H9 (cell line): ENCODE measurements around the gene SP6. TPM values are rescaled to one million over a fixed set of nuclear protein-coding genes. Genes with fewer than 3 reads are reported as not detected.
A peak's percentile ranks its signal among the peaks of the same experiment; 100 is the strongest.

ENCODE experiments used
- DNase-seq: peaks from one replicate; pipeline ENCODE4 v3.0.0-alpha.2; 2017
- H2AFZ ChIP-seq: one replicate; pipeline ENCODE4 v1.6.1; 2013; ENCODE audit warnings: mild to moderate bottlenecking, low read length, control low read depth, moderate library complexity
- H2AK5ac ChIP-seq: 2 replicates; pipeline ENCODE4 v1.6.1; 2013; ENCODE audit warnings: low read length, control low read depth, mixed read lengths; ENCODE audit not compliant: insufficient read length
- H2BK120ac ChIP-seq: one replicate; pipeline ENCODE4 v1.6.1; 2013; ENCODE audit warnings: low read depth, mild to moderate bottlenecking, low read length, control low read depth, inconsistent platforms; ENCODE audit not compliant: poor library complexity, severe bottlenecking
- H2BK12ac ChIP-seq: 2 replicates; pipeline ENCODE4 v1.6.1; 2013; ENCODE audit warnings: low read length, control low read depth, mixed read lengths, low read depth; ENCODE audit not compliant: insufficient read length
- H2BK15ac ChIP-seq: 2 replicates; pipeline ENCODE4 v1.6.1; 2013; ENCODE audit warnings: low read depth, low read length, control low read depth
- H2BK20ac ChIP-seq: one replicate; pipeline ENCODE4 v1.6.1; 2013; ENCODE audit warnings: low read depth, mild to moderate bottlenecking, low read length, control low read depth, inconsistent platforms; ENCODE audit not compliant: poor library complexity, severe bottlenecking
- H2BK5ac ChIP-seq: 2 replicates; pipeline ENCODE4 v1.6.1; 2013; ENCODE audit warnings: low read length, control low read depth, mixed read lengths; ENCODE audit not compliant: insufficient read length
- H3K14ac ChIP-seq: 2 replicates; pipeline ENCODE4 v1.6.1; 2013; ENCODE audit warnings: low read length, control low read depth; ENCODE audit not compliant: insufficient read depth
- H3K18ac ChIP-seq: 2 replicates; pipeline ENCODE4 v1.6.1; 2013; ENCODE audit warnings: low read depth, mild to moderate bottlenecking, mixed read lengths, low read length, control low read depth; ENCODE audit not compliant: insufficient read length
- H3K23ac ChIP-seq: 2 replicates; pipeline ENCODE4 v1.6.1; 2013; ENCODE audit warnings: low read length, control low read depth, mixed read lengths, low read depth; ENCODE audit not compliant: insufficient read length
- H3K23me2 ChIP-seq: 2 replicates; pipeline ENCODE4 v1.6.1; 2013; ENCODE audit warnings: low read depth, mild to moderate bottlenecking, mixed read lengths, low read length, control low read depth; ENCODE audit not compliant: insufficient read length, poor library complexity, severe bottlenecking
- H3K27ac ChIP-seq: 2 replicates; pipeline ENCODE4 v1.5.1; 2013; ENCODE audit warnings: low read length, control low read depth, mixed read lengths, low read depth; ENCODE audit not compliant: insufficient read length
- H3K27me3 ChIP-seq: 2 replicates; pipeline ENCODE4 v1.6.1; 2013; ENCODE audit warnings: low read length, control low read depth, inconsistent platforms; ENCODE audit not compliant: insufficient read depth
- H3K4ac ChIP-seq: 2 replicates; pipeline ENCODE4 v1.6.1; 2013; ENCODE audit warnings: low read depth, mild to moderate bottlenecking, control low read depth, inconsistent platforms, low read length, moderate library complexity
- H3K4me1 ChIP-seq: 2 replicates; pipeline ENCODE4 v1.6.1; 2013; ENCODE audit warnings: low read length, control low read depth, inconsistent platforms; ENCODE audit not compliant: insufficient read depth
- H3K4me2 ChIP-seq: 2 replicates; pipeline ENCODE4 v1.6.1; 2013; ENCODE audit warnings: low read length, control low read depth, mixed read lengths; ENCODE audit not compliant: insufficient read length, insufficient read depth
- H3K56ac ChIP-seq: 2 replicates; pipeline ENCODE4 v1.6.1; 2013; ENCODE audit warnings: low read depth, mild to moderate bottlenecking, mixed read lengths, low read length, control low read depth; ENCODE audit not compliant: insufficient read length
- H3K79me1 ChIP-seq: 2 replicates; pipeline ENCODE4 v1.6.1; 2013; ENCODE audit warnings: low read depth, mild to moderate bottlenecking, moderate library complexity, low read length, control low read depth, inconsistent platforms; ENCODE audit not compliant: insufficient read depth, poor library complexity, severe bottlenecking
- H3K79me2 ChIP-seq: 2 replicates; pipeline ENCODE4 v1.6.1; 2013; ENCODE audit warnings: low read length, control low read depth, inconsistent platforms; ENCODE audit not compliant: insufficient read depth
- H3K9ac ChIP-seq: 2 replicates; pipeline ENCODE4 v1.6.1; 2013; ENCODE audit warnings: low read length, control low read depth, mixed read lengths; ENCODE audit not compliant: insufficient read length; ENCODE audit errors: extremely low read depth
- H3K9me3 ChIP-seq: one replicate; pipeline ENCODE4 v1.6.1; 2013; ENCODE audit warnings: low read depth, low read length, inconsistent platforms; ENCODE audit not compliant: control insufficient read depth
- H3T11ph ChIP-seq: one replicate; pipeline ENCODE4 v1.6.1; 2013; ENCODE audit warnings: mild to moderate bottlenecking, low read length, control low read depth, inconsistent platforms
- H4K20me1 ChIP-seq: one replicate; pipeline ENCODE4 v1.6.1; 2013; ENCODE audit not compliant: control insufficient read depth, insufficient read length, insufficient read depth
- H4K5ac ChIP-seq: 2 replicates; pipeline ENCODE4 v1.6.1; 2013; ENCODE audit warnings: low read depth, mild to moderate bottlenecking, mixed read lengths, low read length, control low read depth; ENCODE audit not compliant: insufficient read length
- H4K8ac ChIP-seq: replicated peaks from 2 replicates; pipeline ENCODE4 v1.6.1; 2013; ENCODE audit warnings: low read length, control low read depth, mixed read lengths, low read depth; ENCODE audit not compliant: insufficient read length
- H4K91ac ChIP-seq: 2 replicates; pipeline ENCODE4 v1.6.1; 2013; ENCODE audit warnings: low read depth, mild to moderate bottlenecking, moderate library complexity, mixed read lengths, low read length, control low read depth; ENCODE audit not compliant: insufficient read length
- H3K27ac Mint-ChIP-seq, 3 experiments: 2 replicates in 2 of 3; 3 replicates in 1 of 3; pipeline ENCODE4 v1.8.0; 2020 to 2021; ENCODE audit warnings: mixed read lengths in 3 of 3, mild to moderate bottlenecking in 1 of 3, moderate library complexity in 1 of 3
- H3K27me3 Mint-ChIP-seq: 2 replicates; pipeline ENCODE4 v1.8.0; 2021; ENCODE audit warnings: low read depth, mild to moderate bottlenecking, moderate library complexity, mixed read lengths
- H3K36me3 Mint-ChIP-seq, 3 experiments: 2 replicates in 2 of 3; 3 replicates in 1 of 3; pipeline ENCODE4 v1.8.0; 2020 to 2021; ENCODE audit warnings: low read depth in 3 of 3, mixed read lengths in 3 of 3; ENCODE audit not compliant: insufficient read depth in 1 of 3
- H3K4me1 Mint-ChIP-seq, 2 experiments: 2 replicates each; pipeline ENCODE4 v1.8.0; 2020; ENCODE audit warnings: mixed read lengths in 2 of 2
- H3K4me3 Mint-ChIP-seq, 2 experiments: 2 replicates in 1 of 2; 3 replicates in 1 of 2; pipeline ENCODE4 v1.8.0; 2020 to 2021; ENCODE audit warnings: mild to moderate bottlenecking in 2 of 2, mixed read lengths in 2 of 2, moderate library complexity in 1 of 2
- H3K9me3 Mint-ChIP-seq, 2 experiments: 2 replicates in 1 of 2; 3 replicates in 1 of 2; pipeline ENCODE4 v1.8.0; 2020; ENCODE audit warnings: mild to moderate bottlenecking in 2 of 2, mixed read lengths in 2 of 2, moderate library complexity in 1 of 2
- CTCF ChIP-seq: fragments of 200-600 bp; sonication (generic); conservative IDR thresholded peaks from 3 replicates; pipeline ENCODE4 v1.8.0; 2021; ENCODE audit warnings: antibody characterized with exemption, mild to moderate bottlenecking
- WGBS: extraction: QIAGEN DNeasy Blood & Tissue Kit; methylation state at CpG from one replicate; pipeline ENCODE4 v1.1.7; 2013; ENCODE audit warnings: missing lambda C conversion rate, low lambda C conversion rate, mixed read lengths; ENCODE audit not compliant: insufficient read length; ENCODE audit errors: extremely low coverage; 5-methylcytosine and 5-hydroxymethylcytosine counted together
- total RNA-seq: library from RNA; stranded (reverse); gene quantifications from 2 replicates; pipeline ENCODE4 v1.2.1, GENCODE V29; 2021

Gene SP6
- total RNA-seq, 1 experiment from 2014 or later: 0.90 TPM

- H4K5ac ChIP-seq: no peak overlapping the region
- H3T11ph ChIP-seq: no peak overlapping the region
- Mint-ChIP-seq H3K4me3 (peak overlapping the region; percentile 86 to 95), H3K4me1 (peaks cover 8 to 14% of the 10 kb centered on the region in 2 experiments), H3K27me3 (peaks cover 2% of the 10 kb centered on the region; the same call in 1 of the 2 replicates), H3K27ac (peak overlapping the region in 1 of 3 experiments; percentile 19; a peak in 1 of 7 replicates), H3K36me3 (peaks cover 23 to 35% (median 32%) of the 10 kb centered on the region in 3 experiments), H3K9me3 (no peaks in the 10 kb centered on the region; a peak in 1 of 5 replicates)
- H3K4me1 ChIP-seq: no peaks in the 10 kb centered on the region
- no peak overlapping the region for H2AFZ ChIP-seq
- DNase-seq: no peak
- no peaks in the 10 kb centered on the region for H3K79me2 ChIP-seq
- H3K56ac ChIP-seq: no peak overlapping the region
- no peak overlapping the region for H3K18ac ChIP-seq
- no peak overlapping the region for H2BK20ac ChIP-seq
- peaks cover 10% of the 10 kb centered on the region for H3K23me2 ChIP-seq
- H3K27ac ChIP-seq: no peak overlapping the region
- no peak overlapping the region for H4K91ac ChIP-seq
- H2AK5ac ChIP-seq: no peak overlapping the region
- no peak overlapping the region for H3K9ac ChIP-seq
- no peak overlapping the region for H2BK15ac ChIP-seq
- no peak overlapping the region for H3K4me2 ChIP-seq
- H4K8ac ChIP-seq: no peak overlapping the region
- peaks cover 3% of the 10 kb centered on the region for H3K79me1 ChIP-seq
- no peak overlapping the region for H3K14ac ChIP-seq
- no peaks in the 10 kb centered on the region for H4K20me1 ChIP-seq
- no peak overlapping the region for H3K4ac ChIP-seq
- TF ChIP-seq CTCF: no peak
- H2BK12ac ChIP-seq: no peak overlapping the region
- H2BK120ac ChIP-seq: no peak overlapping the region
- WGBS: no CpG with 5 or more reads among the region's 3 CpGs
- no peak overlapping the region for H2BK5ac ChIP-seq
- no peak overlapping the region for H3K23ac ChIP-seq
- no peaks in the 10 kb centered on the region for H3K27me3 ChIP-seq
- no peaks in the 10 kb centered on the region for H3K9me3 ChIP-seq
These were observed 21.1 kb downstream of the SP6 start for GRCh38 chr17:47829870-47830269.
